Mesenchymal stem cell (in vitro differentiated cells and primary cell): Measurements from ENCODE around the gene CSRNP2.

ENCODE experiments used
- DNase-seq: peaks from one replicate; pipeline ENCODE4 v3.0.0-alpha.2; 2013
- H2AFZ ChIP-seq: one replicate; pipeline ENCODE4 v1.6.1; 2013; ENCODE audit warnings: low read depth, mild to moderate bottlenecking, control low read depth, inconsistent platforms, low read length, moderate library complexity
- H2AK5ac ChIP-seq: 2 replicates; pipeline ENCODE4 v1.6.1; 2013; ENCODE audit warnings: low read length, moderate library complexity, mild to moderate bottlenecking, inconsistent platforms; ENCODE audit not compliant: severe bottlenecking
- H2BK120ac ChIP-seq: one replicate; pipeline ENCODE4 v1.6.1; 2013; ENCODE audit warnings: low read depth, mild to moderate bottlenecking, inconsistent platforms, low read length, moderate library complexity
- H2BK12ac ChIP-seq, 2 experiments: one replicate each; pipeline ENCODE4 v1.6.1; 2013; ENCODE audit warnings: inconsistent platforms in 2 of 2, low read length in 2 of 2, mild to moderate bottlenecking in 2 of 2, moderate library complexity in 2 of 2, control low read depth in 1 of 2
- H2BK15ac ChIP-seq: one replicate; pipeline ENCODE4 v1.6.1; 2013; ENCODE audit warnings: mild to moderate bottlenecking, low read depth, inconsistent platforms; ENCODE audit not compliant: poor library complexity, severe bottlenecking
- H2BK5ac ChIP-seq: 2 replicates; pipeline ENCODE4 v1.6.1; 2013; ENCODE audit warnings: low read depth, mild to moderate bottlenecking, low read length, control low read depth, inconsistent platforms; ENCODE audit not compliant: poor library complexity, severe bottlenecking
- H3K14ac ChIP-seq, 2 experiments: one replicate each; pipeline ENCODE4 v1.6.1; 2013; ENCODE audit warnings: inconsistent platforms in 2 of 2, low read length in 2 of 2, control low read depth in 1 of 2, mild to moderate bottlenecking in 1 of 2, moderate library complexity in 1 of 2
- H3K18ac ChIP-seq, 2 experiments: one replicate each; pipeline ENCODE4 v1.6.1; 2013; ENCODE audit warnings: inconsistent platforms in 2 of 2, low read length in 2 of 2, control low read depth in 1 of 2, low read depth in 1 of 2, mild to moderate bottlenecking in 1 of 2
- H3K23ac ChIP-seq, 2 experiments: one replicate each; pipeline ENCODE4 v1.6.1; 2013; ENCODE audit warnings: inconsistent platforms in 2 of 2, low read length in 2 of 2, mild to moderate bottlenecking in 2 of 2, moderate library complexity in 2 of 2, control low read depth in 1 of 2
- H3K27ac ChIP-seq: 2 replicates; pipeline ENCODE4 v1.5.1; 2013; ENCODE audit warnings: mild to moderate bottlenecking, moderate library complexity, low read length, control low read depth, inconsistent platforms; ENCODE audit not compliant: poor library complexity, severe bottlenecking
- H3K27me3 ChIP-seq, 2 experiments: 2 replicates each; pipeline versions ENCODE4 v1.6.1 to v1.7.0; 2013; ENCODE audit warnings: low read length in 2 of 2, mild to moderate bottlenecking in 2 of 2, moderate library complexity in 2 of 2, control low read depth in 1 of 2, inconsistent platforms in 1 of 2; ENCODE audit not compliant: control insufficient read depth in 1 of 2, insufficient read depth in 1 of 2
- H3K36me3 ChIP-seq, 2 experiments: 2 replicates each; pipeline versions ENCODE4 v1.6.1 to v1.7.0; 2013; ENCODE audit warnings: low read length in 2 of 2, control low read depth in 1 of 2, inconsistent platforms in 1 of 2, low read depth in 1 of 2, mild to moderate bottlenecking in 1 of 2; ENCODE audit not compliant: insufficient read depth in 2 of 2, control insufficient read depth in 1 of 2
- H3K4ac ChIP-seq, 2 experiments: one replicate each; pipeline ENCODE4 v1.6.1; 2013; ENCODE audit warnings: inconsistent platforms in 2 of 2, low read length in 2 of 2, mild to moderate bottlenecking in 2 of 2, moderate library complexity in 2 of 2, control low read depth in 1 of 2, low read depth in 1 of 2
- H3K4me1 ChIP-seq: 2 replicates; pipeline ENCODE4 v1.6.1; 2013; ENCODE audit warnings: low read depth, low read length, control low read depth; ENCODE audit not compliant: control insufficient read depth, insufficient read depth
- H3K4me2 ChIP-seq: 2 replicates; pipeline ENCODE4 v1.6.1; 2013; ENCODE audit warnings: low read length, mild to moderate bottlenecking, inconsistent platforms; ENCODE audit not compliant: poor library complexity, severe bottlenecking
- H3K4me3 ChIP-seq, 2 experiments: 2 replicates each; pipeline versions ENCODE4 v1.5.1 to v1.7.0; 2013; ENCODE audit warnings: low read length in 2 of 2, mild to moderate bottlenecking in 2 of 2, control low read depth in 1 of 2, low read depth in 1 of 2; ENCODE audit not compliant: insufficient read depth in 1 of 2
- H3K79me1 ChIP-seq: replicated peaks from 2 replicates; pipeline ENCODE4 v1.6.1; 2013; ENCODE audit warnings: mild to moderate bottlenecking, control low read depth, low read length, inconsistent platforms; ENCODE audit not compliant: poor library complexity, severe bottlenecking
- H3K9ac ChIP-seq: 2 replicates; pipeline ENCODE4 v1.7.0; 2013; ENCODE audit warnings: mild to moderate bottlenecking, low read length, moderate library complexity
- H3K9me3 ChIP-seq: 2 replicates; pipeline ENCODE4 v1.7.0; 2013; ENCODE audit warnings: mild to moderate bottlenecking, low read length; ENCODE audit not compliant: control insufficient read depth
- H4K8ac ChIP-seq: one replicate; pipeline ENCODE4 v1.6.1; 2013; ENCODE audit warnings: inconsistent platforms, mild to moderate bottlenecking, low read length, moderate library complexity
- H4K91ac ChIP-seq: one replicate; pipeline ENCODE4 v1.6.1; 2013; ENCODE audit warnings: mild to moderate bottlenecking, low read length, inconsistent platforms
- WGBS: methylation state at CpG from one replicate; pipeline ENCODE4 v1.1.7; 2013; ENCODE audit warnings: mixed read lengths; 5-methylcytosine and 5-hydroxymethylcytosine counted together

The CSRNP2 gene

GRCh38 chr12:51103977-51104376, 20.6 kb upstream of the CSRNP2 start:
- H3K27me3 ChIP-seq, result no peaks in the 10 kb centered on the region
- H4K8ac ChIP-seq, result no peak overlapping the region
- H3K4me1 ChIP-seq, result no peaks in the 10 kb centered on the region
- no peak overlapping the region for H3K4me3 ChIP-seq
- H2BK12ac ChIP-seq, result no peak overlapping the region
- no peak overlapping the region for H2AFZ ChIP-seq
- DNase-seq, result no peak
- H3K79me1 ChIP-seq, result no peaks in the 10 kb centered on the region
- no peak overlapping the region for H3K18ac ChIP-seq
- peaks cover 9 to 86% of the 10 kb centered on the region in 2 experiments for H3K36me3 ChIP-seq
- H3K23ac ChIP-seq, result no peak overlapping the region
- no peak overlapping the region for H3K27ac ChIP-seq
- H4K91ac ChIP-seq, result no peak overlapping the region
- no peak overlapping the region for H3K4me2 ChIP-seq
- H3K9ac ChIP-seq, result no peak overlapping the region
- no peak overlapping the region for H2AK5ac ChIP-seq
- no peaks in the 10 kb centered on the region for H3K9me3 ChIP-seq
- no peak overlapping the region for H2BK120ac ChIP-seq
- no peak overlapping the region for H3K4ac ChIP-seq
- no peak overlapping the region for H2BK5ac ChIP-seq
- H3K14ac ChIP-seq, result no peak overlapping the region
- no peak overlapping the region for H2BK15ac ChIP-seq

- Histone ChIP-seq H3K4me3 (no peak overlapping the region), H3K23ac (no peak overlapping the region), H3K14ac (no peak overlapping the region), H4K91ac (no peak overlapping the region), H2BK120ac (no peak overlapping the region), H2BK15ac (no peak overlapping the region), H2BK5ac (no peak overlapping the region), H3K36me3 (peaks cover 18 to 94% of the 10 kb centered on the region in 2 experiments), H2BK12ac (no peak overlapping the region), H3K27me3 (no peaks in the 10 kb centered on the region), H4K8ac (no peak overlapping the region), H2AK5ac (no peak overlapping the region), H3K27ac (no peak overlapping the region), H3K9ac (no peak overlapping the region), H3K4me2 (no peak overlapping the region), H3K79me1 (no peaks in the 10 kb centered on the region), H3K18ac (no peak overlapping the region), H3K9me3 (no peaks in the 10 kb centered on the region), H3K4ac (no peak overlapping the region), H2AFZ (no peak overlapping the region), H3K4me1 (no peaks in the 10 kb centered on the region)
- 100% methylated on average over 1 of the region's 1 CpG for WGBS
- DNase-seq, result no peak
Measured at GRCh38 chr12:51098611-51099010, 15.2 kb upstream of the CSRNP2 start.

- no peak overlapping the region for H3K27ac ChIP-seq
- H3K4me3 ChIP-seq, result no peak overlapping the region
- no peak overlapping the region for H3K9ac ChIP-seq
- DNase-seq, result no peak
- no peak overlapping the region for H3K18ac ChIP-seq
- no peak overlapping the region for H3K4me2 ChIP-seq
- no peaks in the 10 kb centered on the region for H3K79me1 ChIP-seq
- H3K23ac ChIP-seq, result no peak overlapping the region
- no peaks in the 10 kb centered on the region for H3K4me1 ChIP-seq
- no peak overlapping the region for H3K4ac ChIP-seq
- no peak overlapping the region for H4K91ac ChIP-seq
- no peak overlapping the region for H2AFZ ChIP-seq
- peaks cover 9 to 46% of the 10 kb centered on the region in 2 experiments for H3K36me3 ChIP-seq
- H3K14ac ChIP-seq, result no peak overlapping the region
- no peaks in the 10 kb centered on the region for H3K27me3 ChIP-seq
- H2BK5ac ChIP-seq, result no peak overlapping the region
- no peak overlapping the region for H2AK5ac ChIP-seq
- no peak overlapping the region for H4K8ac ChIP-seq
- no peak overlapping the region for H2BK15ac ChIP-seq
- H2BK120ac ChIP-seq, result no peak overlapping the region
- no peak overlapping the region for H2BK12ac ChIP-seq
- WGBS, result 98% methylated on average over 9 of the region's 10 CpGs
- H3K9me3 ChIP-seq, result no peaks in the 10 kb centered on the region
Measured at GRCh38 chr12:51090705-51091229, 7.4 kb upstream of the CSRNP2 start.

DNA sequence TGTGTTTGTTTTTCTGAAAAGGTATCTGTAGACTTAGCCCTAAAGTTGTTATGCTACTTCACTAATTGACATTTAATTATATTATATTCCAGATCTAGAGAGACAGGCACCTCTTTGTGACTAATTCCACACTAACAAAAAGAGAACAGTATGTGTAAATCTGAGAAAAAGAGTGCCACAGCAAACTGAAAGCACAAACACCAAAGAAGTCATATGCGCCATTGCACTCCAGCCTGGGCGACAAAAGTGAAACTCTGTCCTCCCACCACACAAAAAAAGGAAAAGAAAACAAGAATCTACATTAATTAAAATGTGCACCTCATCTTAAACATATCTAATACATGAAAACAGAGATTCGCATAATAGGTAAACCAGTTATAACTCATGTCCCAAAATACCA, 4.4 kb upstream of the CSRNP2 start:
- no peak overlapping the region for H3K27ac ChIP-seq
- H2AFZ ChIP-seq, result no peak overlapping the region
- H2BK12ac ChIP-seq, result no peak overlapping the region
- H2AK5ac ChIP-seq, result no peak overlapping the region
- H2BK15ac ChIP-seq, result no peak overlapping the region
- no peak overlapping the region for H4K8ac ChIP-seq
- no peaks in the 10 kb centered on the region for H3K27me3 ChIP-seq
- H3K4me2 ChIP-seq, result no peak overlapping the region
- no peak overlapping the region for H3K18ac ChIP-seq
- no peak overlapping the region for H3K14ac ChIP-seq
- no peak overlapping the region for H4K91ac ChIP-seq
- no peak overlapping the region for H2BK120ac ChIP-seq
- no peak overlapping the region for H3K9ac ChIP-seq
- no peak for DNase-seq
- peaks cover 0 to 21% of the 10 kb centered on the region in 2 experiments for H3K36me3 ChIP-seq
- H3K23ac ChIP-seq, result no peak overlapping the region
- no peaks in the 10 kb centered on the region for H3K9me3 ChIP-seq
- no peak overlapping the region for H2BK5ac ChIP-seq
- no peak overlapping the region for H3K4me3 ChIP-seq
- H3K4me1 ChIP-seq, result no peaks in the 10 kb centered on the region
- WGBS, result 92% methylated on average over 2 of the region's 3 CpGs
- H3K79me1 ChIP-seq, result no peaks in the 10 kb centered on the region
- H3K4ac ChIP-seq, result no peak overlapping the region
